Smooth muscle cell (in vitro differentiated cells): Measurements from ENCODE around the gene SERTAD1. TPM values are rescaled to one million over a fixed set of nuclear protein-coding genes. Genes with fewer than 3 reads are reported as not detected.

Experiments used
- DNase-seq: peaks from one replicate; lab custom pipeline; 2025; ENCODE audit not compliant: unreplicated experiment; lab: John Stamatoyannopoulos, UW
- H2AFZ ChIP-seq: fragments of 200-600 bp; sonication (generic); 2 replicates; pipeline ENCODE4 v1.6.0; 2016; ENCODE audit warnings: antibody characterized with exemption, low read depth, mild to moderate bottlenecking
- H3F3A ChIP-seq: fragments of 200-600 bp; sonication (generic); 2 replicates; pipeline ENCODE4 v1.6.0; 2017; ENCODE audit warnings: antibody characterized with exemption, low read depth
- H3K27ac ChIP-seq: fragments of 200-600 bp; sonication (generic); 2 replicates; pipeline ENCODE4 v1.5.1; 2016; ENCODE audit warnings: low read depth, mild to moderate bottlenecking
- H3K27me3 ChIP-seq: fragments of 200-600 bp; sonication (generic); 2 replicates; pipeline ENCODE4 v1.6.1; 2016; ENCODE audit warnings: low read depth, mild to moderate bottlenecking
- H3K36me3 ChIP-seq: fragments of 200-600 bp; sonication (generic); 2 replicates; pipeline ENCODE4 v1.5.1; 2016; ENCODE audit warnings: low read depth
- H3K4me1 ChIP-seq: fragments of 200-600 bp; sonication (generic); 2 replicates; pipeline ENCODE4 v1.5.1; 2016; ENCODE audit warnings: low read depth
- H3K4me2 ChIP-seq: fragments of 200-600 bp; sonication (generic); 2 replicates; pipeline ENCODE4 v1.6.0; 2016; ENCODE audit warnings: mild to moderate bottlenecking
- H3K4me3 ChIP-seq: fragments of 200-600 bp; sonication (generic); 2 replicates; pipeline ENCODE4 v1.5.1; 2016; ENCODE audit warnings: mild to moderate bottlenecking
- H3K79me2 ChIP-seq: fragments of 200-600 bp; sonication (generic); 2 replicates; pipeline ENCODE4 v1.6.0; 2016; ENCODE audit warnings: low read depth, mild to moderate bottlenecking
- H3K9ac ChIP-seq: fragments of 200-600 bp; sonication (generic); 2 replicates; pipeline ENCODE4 v1.6.0; 2016; ENCODE audit warnings: low read depth
- H3K9me3 ChIP-seq: fragments of 200-600 bp; sonication (generic); replicated peaks from 2 replicates; pipeline ENCODE4 v1.5.1; 2016; ENCODE audit warnings: low read depth
- H4K20me1 ChIP-seq: fragments of 200-600 bp; sonication (generic); 2 replicates; pipeline ENCODE4 v1.6.0; 2016; ENCODE audit warnings: low read depth
- CTCF ChIP-seq: fragments of 200-600 bp; sonication (generic); IDR thresholded peaks from 2 replicates; pipeline ENCODE4 v1.5.1; 2017; ENCODE audit warnings: borderline replicate concordance, mild to moderate bottlenecking, antibody characterized with exemption; ENCODE audit not compliant: insufficient read depth, poor library complexity, severe bottlenecking
- WGBS: methylation state at CpG from one replicate; pipeline ENCODE4 v1.1.7; 2016; ENCODE audit warnings: low lambda C conversion rate; 5-methylcytosine and 5-hydroxymethylcytosine counted together
- polyA plus RNA-seq: library from polyadenylated mRNA; unstranded; fragments of >200 nt; fragmentation: Nextera tagmentation; extraction: Ambion mirVana; gene quantifications from 2 replicates; pipeline ENCODE4 v1.2.1, GENCODE V29; 2016
- total RNA-seq: library from RNA; depleted of rRNA; stranded (reverse); fragments of >200 nt; gene quantifications from 2 replicates; pipeline ENCODE4 v1.2.3, GENCODE V29; 2014

SERTAD1 gene
- total and polyA plus RNA-seq, 2 experiments from 2014 or later = 44.0 to 67.2 TPM

DNA sequence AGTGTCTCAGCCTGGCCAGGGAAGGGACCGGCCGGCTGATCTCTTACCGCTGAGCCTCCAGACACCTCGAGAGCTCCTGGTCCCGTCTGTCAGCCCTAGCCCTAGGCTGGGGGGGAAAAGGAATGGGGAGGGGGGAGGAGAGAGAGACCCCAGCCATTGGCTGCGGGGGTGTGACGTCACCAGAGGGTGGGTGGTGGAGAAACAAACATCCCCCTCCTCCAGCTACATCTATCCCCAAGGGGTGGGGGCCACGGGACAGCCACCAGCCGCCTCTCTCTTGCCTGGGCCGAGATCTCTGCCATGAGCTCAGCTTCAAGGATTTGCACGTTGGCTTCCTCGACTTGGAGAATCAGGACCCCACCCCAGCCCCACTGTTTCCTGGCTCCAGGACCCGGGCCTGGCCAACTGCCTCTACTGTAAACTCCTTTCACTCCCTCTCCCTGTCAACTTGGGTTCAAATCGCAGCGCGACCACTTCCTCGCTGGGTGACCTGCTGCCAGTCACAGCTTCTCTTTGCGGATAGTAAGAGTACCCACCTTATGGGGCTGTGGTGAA is 12.4 kb downstream of the SERTAD1 start, which contains the start of gene PRX:
Gene PRX, minus strand, starts transcription at position 88 of the 555 bp plus-strand sequence. CDS start 5,446 bp downstream, outside the sequence.
- Histone ChIP-seq H3K27me3 (no peaks in the 10 kb centered on the region), H3F3A (peaks cover 16% of the 10 kb centered on the region), H3K9ac (no peak within 1 kb of the TSS), H4K20me1 (no peaks in the 10 kb centered on the region), H3K27ac (no peak within 1 kb of the TSS), H3K4me3 (no peak within 1 kb of the TSS), H3K9me3 (no peaks in the 10 kb centered on the region), H3K36me3 (no peaks in the 10 kb centered on the region), H3K4me1 (peaks cover 11% of the 10 kb centered on the region), H2AFZ (no peak within 1 kb of the TSS), H3K79me2 (no peaks in the 10 kb centered on the region), H3K4me2 (no peak within 1 kb of the TSS)
- 30% methylated on average over 17 of the region's 18 CpGs for WGBS
- no peak for DNase-seq
- TF ChIP-seq CTCF = no peak

DNA sequence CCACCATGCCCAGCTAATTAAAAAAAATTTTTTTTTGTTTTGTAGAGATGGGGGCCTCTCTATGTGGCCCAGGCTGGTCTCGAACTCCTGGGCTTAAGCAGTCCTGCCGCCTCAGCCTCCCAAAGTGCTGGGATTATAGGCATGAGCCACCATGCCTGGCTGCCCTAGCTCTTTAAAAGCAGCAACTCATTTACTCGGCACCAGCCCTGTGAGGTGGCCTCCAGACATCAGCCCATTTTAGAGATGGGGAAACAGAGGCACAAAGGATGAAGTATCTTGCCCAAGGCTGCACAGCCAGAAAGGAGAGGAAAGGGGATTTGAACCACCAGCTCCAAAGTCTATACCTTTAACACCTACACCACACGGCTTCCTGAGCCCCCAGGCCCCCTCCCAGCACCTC is 12.9 kb downstream of the SERTAD1 start:
- H3K9ac ChIP-seq = no peak overlapping the region
- H3K4me2 ChIP-seq = no peak overlapping the region
- no peaks in the 10 kb centered on the region for H3K9me3 ChIP-seq
- WGBS = 75% methylated on average over 4 of the region's 4 CpGs
- H3K4me1 ChIP-seq = peaks cover 11% of the 10 kb centered on the region
- no peak overlapping the region for H3K4me3 ChIP-seq
- no peaks in the 10 kb centered on the region for H4K20me1 ChIP-seq
- H3K27ac ChIP-seq = no peak overlapping the region
- no peaks in the 10 kb centered on the region for H3K79me2 ChIP-seq
- peaks cover 15% of the 10 kb centered on the region for H3F3A ChIP-seq
- no peaks in the 10 kb centered on the region for H3K36me3 ChIP-seq
- no peak for TF ChIP-seq CTCF
- H3K27me3 ChIP-seq = no peaks in the 10 kb centered on the region
- no peak overlapping the region for H2AFZ ChIP-seq
- DNase-seq = no peak

- Histone ChIP-seq H3K36me3 (no peaks in the 10 kb centered on the region), H3K27ac (no peak overlapping the region), H3K79me2 (no peaks in the 10 kb centered on the region), H2AFZ (no peak overlapping the region), H3K4me3 (no peak overlapping the region), H3F3A (peaks cover 9% of the 10 kb centered on the region), H3K4me2 (no peak overlapping the region), H3K9me3 (no peaks in the 10 kb centered on the region), H3K4me1 (peaks cover 4% of the 10 kb centered on the region), H3K9ac (no peak overlapping the region), H3K27me3 (no peaks in the 10 kb centered on the region), H4K20me1 (no peaks in the 10 kb centered on the region)
- WGBS = 73% methylated on average over 8 of the region's 8 CpGs
- TF ChIP-seq CTCF = no peak
- DNase-seq = no peak
Observed at GRCh38 chr19:40411958-40412499, 13.8 kb downstream of the SERTAD1 start.
